ENCODE results near the gene PRR33.
A peak's percentile ranks its signal among the peaks of the same experiment; 100 is the strongest.

The PRR33 gene

DNA sequence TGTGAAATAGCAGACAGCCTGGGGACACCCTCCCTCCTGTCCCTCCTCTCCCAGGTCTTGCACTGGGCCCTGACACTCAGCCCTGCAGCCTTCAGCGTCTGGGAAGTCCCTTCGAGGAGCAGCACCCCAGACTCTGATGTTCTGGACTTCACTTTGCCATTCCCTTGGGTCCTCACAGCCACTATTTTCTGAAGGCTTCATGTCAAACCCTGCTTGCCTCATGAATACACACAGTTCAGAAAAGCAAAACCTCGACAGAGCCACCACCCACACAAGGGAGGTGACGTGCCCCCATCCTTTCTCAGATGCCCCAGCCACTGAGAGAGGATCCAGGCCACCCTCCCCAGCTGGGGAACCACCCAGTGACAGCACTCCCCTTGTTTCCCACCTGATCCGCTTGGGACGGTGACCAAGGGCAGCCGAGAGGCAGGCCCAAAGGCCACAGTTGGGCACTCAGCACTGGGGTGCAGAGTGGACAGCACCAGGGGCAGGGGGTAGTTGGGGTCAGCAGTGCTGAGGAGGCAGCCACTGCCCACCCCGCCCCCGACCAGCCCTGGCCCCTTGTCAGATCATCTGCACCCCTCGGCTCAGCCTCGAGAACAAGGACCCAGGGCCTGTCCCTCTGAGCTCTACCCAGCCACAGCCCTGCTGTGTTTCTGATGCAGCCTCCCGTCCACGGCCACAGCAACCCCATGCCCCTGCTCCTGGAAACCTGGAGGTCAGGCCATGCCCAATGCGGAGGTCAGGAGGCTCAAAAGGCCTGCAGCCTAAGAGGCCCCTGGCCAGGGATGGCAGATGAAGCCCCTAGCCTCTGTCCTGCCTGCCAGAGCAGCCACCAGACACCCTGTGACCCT lies 24.7 kb upstream of the PRR33 start:
- peak; percentile 5 for DNase-seq (ENCODE audit: low spot score)

DNA sequence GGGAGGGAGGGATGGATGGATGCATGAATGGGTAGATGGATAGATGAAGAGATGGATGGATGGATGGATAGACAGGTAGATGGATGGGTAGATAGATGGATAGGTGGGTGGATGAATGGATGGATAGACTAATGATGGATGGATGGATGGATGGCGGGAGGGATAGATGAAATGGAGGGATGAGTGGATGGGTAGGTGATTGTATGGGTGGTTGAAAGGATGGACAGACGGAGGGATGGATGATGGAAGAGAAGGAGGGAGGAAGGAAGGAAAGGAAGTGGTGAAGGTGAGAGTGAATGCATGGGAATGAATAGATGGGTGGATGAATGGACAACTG lies 24.1 kb upstream of the PRR33 start:
- DNase-seq (ENCODE audit: low spot score): no peak

DNA sequence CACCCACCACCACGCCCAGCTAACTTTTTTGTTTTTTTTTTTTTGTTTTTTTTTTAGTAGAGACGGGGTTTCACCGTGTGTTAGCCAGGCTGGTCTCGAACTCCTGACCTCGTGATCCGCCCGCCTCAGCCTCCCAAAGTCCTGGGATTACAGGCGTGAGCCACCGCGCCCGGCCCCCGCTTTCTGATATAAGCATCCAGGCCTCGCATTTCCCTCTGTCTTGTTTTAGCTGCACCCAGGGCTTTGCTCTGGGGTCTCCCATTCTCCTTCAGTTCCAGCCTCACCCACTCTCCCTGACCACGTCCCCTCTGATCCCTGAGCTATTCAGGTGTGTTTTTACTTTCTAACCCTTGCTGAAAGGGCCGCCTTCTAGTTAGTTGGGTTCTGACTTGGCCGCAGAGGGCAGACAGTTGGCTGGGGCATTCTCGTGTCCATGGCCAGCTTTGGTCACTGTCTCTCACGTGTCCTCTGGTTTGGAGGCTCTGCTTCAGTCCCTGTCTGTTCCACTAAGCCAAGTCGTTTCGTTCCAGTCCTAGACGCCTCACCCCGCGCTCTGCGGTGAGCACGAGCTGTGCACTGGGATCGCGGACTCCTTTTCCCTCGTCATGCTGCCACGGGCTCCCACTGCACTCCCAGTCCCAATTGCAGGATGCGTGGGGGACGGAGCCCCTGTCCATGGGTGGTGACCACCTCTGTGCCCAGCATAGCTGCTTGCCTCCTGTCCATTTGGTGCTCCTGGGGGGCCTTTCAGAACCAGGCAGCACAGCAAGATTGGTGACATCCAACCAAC lies 21.8 kb upstream of the PRR33 start:
- no peak for DNase-seq (ENCODE audit: low spot score)

DNA sequence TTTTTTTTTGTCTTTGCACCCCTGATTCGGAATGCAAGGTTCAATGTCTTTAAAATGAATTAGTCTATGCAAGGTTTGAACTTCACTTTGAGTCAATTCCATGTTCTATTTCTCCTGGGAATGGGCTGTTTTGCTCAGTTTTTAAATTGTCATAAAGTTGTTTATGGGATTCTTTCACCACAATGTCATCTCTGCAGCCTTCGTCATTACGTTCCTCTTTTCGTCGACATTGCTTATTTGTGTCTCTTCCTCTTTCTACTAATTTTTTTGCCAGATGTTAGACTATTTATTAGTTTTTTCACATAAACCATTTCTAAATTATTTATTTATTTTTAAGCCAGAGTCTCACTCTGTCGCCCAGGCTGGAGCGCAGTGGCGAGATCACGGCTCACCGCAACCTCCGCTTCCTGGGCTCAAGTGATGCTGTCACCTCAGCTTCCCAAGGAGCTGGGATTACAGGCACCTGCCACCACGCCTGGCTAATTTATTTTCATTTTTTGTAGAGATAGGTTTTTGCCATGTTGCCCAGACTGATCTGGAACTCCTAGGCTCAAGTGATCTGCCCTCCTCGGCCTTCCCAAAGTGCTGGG lies 20.7 kb upstream of the PRR33 start:
- no peak for DNase-seq (ENCODE audit: low spot score)

DNA sequence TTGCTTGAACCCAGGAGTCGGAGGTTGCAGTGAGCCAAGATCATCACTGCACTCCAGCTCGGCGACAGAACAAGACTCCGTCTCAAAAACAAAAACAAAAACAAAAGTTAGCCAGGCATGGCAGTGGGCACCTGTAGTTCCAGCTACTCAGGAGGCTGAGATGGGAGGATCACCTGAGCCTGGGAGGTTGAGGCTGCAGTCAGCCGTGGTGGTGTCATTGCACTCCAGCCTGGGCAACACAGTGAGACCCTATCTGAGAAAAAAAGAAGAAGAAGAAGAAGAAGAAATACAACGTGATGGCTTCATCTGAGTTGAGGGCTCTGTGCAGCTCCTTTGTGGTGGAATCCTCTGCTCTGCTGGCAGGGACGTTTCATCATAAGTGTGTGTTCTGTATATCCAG lies 17.8 kb upstream of the PRR33 start:
- no peak for DNase-seq (ENCODE audit: low spot score)

DNA sequence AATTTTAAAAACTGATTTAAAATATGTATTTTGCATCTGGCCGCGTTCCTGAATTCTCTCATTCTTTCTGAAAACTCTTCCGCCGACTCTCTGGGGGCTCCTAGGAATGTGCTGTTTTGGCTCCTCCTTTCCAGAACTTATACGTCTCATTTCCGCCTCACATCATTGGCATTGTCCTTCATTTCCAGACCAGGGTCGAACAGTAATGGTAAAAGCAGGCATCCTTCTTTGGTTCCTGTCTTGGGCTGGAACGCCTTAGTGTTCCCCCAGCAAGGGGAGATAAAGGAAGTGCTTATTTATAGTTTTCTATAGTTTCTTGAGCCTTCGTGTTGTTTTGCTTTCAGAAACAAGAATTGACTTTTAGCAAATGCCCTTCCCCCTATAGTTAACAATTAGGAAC lies 16.9 kb upstream of the PRR33 start:
- DNase-seq (ENCODE audit: low spot score): no peak

DNA sequence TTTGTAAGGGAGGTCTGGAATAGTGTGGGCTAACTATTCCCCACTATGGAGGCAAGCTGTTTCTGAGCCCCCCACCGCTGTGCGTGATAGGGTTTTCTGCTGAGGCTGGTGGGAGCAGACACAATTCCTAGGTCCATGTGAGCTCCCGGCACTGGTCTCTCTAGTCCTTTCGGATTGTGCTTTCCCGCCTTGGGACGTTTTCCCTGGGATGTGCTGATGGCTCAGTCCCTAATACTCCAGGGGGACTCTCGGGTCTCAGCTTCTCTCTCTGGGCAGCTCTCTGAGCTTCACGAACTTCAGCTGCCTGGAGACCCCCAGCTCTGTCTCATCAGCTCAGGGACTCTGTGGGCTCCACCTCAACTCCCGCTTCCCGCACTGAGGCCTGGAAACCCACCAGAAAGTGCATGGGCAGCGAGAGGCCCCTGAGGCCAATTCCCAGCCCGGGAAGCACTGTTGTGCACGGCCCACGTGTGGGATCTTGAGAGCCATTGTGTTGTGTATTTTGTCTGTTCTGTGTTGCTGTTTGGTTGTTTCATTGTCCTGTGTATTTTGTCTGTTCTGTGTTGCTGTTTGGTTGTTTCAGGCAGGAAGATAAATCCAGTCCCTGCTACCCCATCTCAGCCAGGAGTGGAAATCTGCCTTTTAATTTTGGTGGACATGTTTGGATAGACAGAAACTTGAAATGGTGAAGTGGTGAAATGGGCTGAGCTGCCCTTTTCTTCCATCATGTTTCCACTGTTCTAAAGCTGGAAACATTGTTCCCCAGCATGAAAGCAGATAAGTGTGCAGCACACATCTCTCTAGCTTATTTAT lies 15.1 kb upstream of the PRR33 start:
- DNase-seq (ENCODE audit: low spot score): no peak

DNA sequence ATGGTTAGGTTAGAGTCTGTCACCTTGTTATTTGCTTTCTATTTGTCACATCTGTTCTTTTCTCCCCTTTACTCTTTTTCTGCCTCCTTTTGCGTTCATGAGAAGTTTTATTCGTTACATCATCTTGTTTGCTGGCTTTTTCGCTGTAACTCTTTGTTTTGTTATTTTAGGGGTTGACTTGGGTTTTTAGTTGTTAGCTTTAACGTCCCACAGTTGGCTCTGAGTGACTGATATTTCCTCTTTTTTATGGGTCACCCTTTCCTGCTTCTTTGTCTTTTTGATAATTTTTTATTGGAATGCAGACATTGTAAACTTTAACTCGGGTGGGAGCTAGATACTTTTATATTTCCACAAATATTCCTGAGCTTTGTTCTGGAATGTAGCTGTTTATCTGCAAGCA lies 14.5 kb upstream of the PRR33 start:
- DNase-seq (ENCODE audit: low spot score): no peak

DNA sequence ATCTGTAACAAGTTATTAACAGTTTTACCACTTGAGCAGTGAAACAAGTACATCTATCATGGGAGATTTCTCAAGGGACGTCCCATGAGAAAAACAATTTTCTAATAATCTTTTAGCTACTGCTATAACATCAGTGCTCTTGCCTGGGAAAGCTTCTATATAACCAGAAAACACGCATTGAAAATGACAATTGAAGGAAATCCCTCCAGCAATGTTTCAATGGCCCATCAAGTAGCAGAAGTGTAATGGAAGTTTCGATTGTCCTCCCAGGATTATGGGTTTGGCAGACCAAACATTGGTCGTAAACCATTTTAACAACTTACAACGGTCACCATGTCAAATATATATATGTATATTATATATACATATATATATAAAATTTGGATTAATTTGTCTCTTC lies 8.0 kb upstream of the PRR33 start:
- no peak for DNase-seq (ENCODE audit: low spot score)

DNA sequence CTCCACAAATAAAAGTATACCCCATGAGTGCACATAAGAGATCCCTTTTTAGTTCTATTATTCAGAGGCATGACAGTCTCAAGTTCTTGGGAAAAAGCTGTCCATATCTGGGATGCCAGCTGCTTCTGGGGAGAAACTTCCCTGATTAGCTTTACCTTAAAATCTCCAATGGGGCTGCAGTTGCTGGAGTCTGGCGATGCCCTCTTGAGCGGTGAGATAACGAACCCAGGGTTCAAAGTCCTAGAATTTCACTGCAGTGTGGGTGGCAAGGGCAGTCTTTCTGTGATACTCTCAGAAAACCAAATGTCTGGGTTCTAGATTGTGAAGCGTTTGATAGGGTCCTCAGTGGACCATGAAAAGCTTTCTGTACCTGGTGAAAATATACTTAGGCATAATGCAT lies 7.4 kb upstream of the PRR33 start:
- DNase-seq (ENCODE audit: low spot score): no peak

DNA sequence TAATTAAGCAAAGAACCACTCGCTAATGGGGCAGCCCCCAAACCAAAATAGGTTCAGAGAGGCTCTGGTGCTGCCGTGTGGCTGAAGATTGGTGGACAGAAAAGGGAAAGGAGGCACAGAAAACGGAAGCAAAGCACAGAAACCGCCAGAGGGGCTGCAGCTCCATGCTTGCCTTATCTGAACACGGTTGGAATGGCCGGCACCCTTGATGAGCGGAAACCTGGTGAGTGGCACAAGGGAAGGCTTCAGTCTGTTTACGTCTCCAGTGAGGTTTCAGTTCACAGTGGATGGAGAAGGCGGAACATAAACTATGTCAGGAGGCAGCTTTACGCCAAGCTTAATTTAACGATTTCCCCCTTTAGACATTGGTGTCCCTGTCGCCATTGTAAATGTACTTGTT lies 5.2 kb upstream of the PRR33 start:
- no peak for DNase-seq (ENCODE audit: low spot score)

DNA sequence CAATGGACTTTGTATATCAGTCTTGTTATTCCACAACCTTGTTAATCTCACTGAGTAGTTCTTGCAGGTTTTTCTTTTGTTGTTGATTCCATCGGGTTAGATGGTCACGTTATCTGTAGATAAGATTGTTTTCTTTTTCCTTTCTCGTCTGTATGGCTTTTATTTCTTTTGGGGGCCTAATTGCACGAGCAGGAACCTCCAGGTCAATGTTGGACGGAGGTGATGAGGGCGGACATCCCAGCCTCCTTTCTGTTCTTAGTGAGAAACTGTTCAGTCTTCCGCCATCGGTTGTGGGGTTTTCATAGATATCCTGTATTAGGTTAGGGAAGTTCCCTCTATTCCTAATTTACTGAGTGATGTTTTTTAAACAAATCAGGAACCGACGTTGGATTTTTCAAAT lies 4.8 kb upstream of the PRR33 start:
- DNase-seq (ENCODE audit: low spot score): no peak

DNA sequence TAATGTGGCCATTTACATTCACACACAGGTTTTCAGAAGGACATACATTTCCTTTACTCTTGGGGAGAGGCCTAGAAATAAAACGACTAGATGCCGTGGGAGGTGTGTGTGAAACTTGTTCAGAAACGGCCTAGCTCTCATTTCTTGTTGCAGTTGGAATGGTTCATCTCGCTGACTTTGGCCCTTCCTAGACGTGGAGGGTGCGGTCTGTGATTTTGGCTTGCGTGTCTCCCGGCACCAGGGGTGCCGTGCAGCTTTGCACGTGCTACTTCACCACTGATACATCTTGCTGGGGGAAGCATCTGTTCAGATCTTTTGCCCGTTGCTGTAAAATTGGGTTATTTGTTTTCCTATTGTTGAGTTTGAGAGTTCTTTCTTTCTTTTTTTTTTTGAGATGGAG lies 3.1 kb upstream of the PRR33 start:
- DNase-seq (ENCODE audit: low spot score): no peak

DNA sequence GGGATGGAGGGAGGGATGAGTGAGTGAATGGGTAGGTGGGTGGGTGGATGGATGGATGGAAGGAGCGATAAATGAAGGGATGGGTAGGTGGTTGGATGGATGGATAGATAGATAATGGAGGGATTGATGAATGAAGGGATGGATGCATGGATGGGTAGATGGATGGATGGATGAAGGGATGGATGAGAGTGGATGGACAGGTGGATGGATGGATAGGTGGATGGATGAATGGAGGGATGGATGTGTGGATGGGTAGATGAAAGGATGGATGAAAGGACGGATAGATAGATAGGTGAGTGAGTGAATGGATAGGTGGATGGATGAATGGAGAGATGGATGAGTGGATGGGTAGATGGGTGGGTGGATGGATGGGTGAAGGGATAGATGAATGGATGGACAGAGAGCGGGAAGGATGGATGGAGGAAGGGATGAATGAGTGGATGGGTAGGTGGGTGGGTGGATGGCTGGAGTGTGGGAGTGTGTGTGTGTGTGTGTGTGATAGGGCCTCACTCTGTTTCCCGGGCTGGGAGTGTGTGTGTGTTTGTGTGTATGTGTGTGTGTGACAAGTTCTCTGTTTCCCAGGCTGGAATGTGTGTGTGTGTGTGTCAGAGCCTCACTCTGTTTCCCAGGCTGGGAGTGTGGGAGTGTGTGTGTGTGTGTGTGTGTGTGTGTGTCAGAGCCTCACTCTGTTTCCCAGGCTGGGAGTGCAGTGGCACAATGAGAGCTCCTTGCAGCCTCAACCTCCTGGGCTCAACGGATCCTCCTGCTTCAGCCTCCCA lies 2.1 kb upstream of the PRR33 start:
- no peak for DNase-seq (ENCODE audit: low spot score)

DNA sequence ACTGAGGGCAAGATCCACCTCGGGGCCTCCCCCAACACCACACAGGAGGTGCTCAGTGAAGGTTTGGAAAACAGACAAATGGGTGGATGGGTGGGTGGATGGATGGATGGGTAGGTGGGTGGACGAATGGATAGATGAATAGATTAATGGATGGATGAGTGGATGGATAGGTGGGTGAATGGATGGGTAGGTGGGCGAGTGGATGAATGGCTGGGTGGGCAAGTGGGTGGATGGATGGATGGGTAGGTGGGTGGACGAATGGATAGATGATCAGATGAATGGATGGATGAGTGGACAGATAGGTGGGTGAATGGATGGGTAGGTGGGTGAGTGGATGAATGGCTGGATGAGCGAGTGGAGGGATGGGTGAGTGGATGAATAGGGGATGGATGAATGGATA lies 863 bp upstream of the PRR33 start:
- no peak for DNase-seq (ENCODE audit: low spot score)

DNA sequence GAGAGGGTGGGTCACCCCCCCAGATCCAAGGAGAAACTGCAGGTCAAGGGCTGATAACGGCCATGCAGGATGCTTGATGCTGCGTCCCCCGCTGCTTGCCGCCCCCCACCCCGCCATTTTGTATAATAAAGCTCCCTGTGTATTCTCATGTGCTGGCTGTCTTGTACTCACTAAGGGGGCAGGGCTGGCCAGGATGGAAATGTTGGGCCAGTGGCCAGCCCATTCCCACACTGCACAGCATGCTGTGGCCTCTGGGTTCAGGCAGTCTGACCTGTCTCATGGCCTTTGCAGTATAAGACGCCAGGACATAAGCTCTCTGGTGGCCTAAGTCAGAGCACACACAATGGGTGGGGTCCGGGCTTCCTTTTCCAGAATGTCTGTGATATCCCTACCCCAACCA lies 421 bp upstream of the PRR33 start:
- DNase-seq (ENCODE audit: low spot score): no peak

DNA sequence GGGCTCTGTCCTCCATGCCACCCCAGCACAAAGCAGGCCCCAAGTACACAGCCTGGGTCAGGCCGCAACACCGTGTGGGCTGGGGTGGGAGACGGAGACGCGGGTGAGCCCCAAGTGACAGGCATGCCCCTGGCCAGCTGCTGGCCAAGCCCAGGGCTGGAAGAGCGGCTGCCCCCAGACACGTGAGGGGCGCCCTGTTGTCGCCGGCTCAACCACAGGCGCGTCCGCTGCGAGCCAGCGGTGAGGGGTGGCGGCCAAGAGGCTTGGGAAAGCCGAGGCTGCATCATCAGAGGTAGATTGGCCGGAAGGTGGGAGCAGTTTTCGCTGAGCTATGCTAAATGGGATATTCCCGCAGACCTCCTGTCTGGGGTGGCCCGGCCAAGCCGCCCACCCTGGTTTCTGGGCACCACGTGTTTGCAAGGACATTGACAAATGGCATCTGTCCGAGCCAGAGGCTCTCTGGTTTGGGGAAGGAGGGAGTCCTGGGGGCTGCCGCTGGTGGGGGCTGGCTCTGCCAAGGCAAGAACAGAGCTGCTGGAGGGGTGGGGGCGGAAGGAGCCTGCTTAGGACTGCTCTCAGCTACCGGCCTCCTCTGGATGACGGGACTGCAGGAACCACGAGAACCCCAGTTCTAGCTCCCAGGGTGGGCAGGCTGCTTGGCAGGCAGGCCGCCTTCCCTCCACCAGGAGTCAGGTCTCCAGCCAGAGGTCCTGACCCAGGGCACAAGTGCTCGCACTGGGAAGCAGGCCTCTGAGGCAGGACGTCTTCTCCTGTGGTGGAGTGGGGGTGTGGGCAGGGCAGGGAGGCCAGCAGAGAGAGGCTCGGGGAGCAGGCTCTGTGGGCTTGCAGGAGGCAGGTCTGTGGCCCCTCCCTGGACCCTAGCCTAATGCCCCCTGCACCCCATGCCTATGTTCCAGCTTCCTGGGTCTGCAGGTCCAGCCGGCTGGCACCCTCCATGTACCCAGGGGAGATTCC lies 552 bp downstream of the PRR33 start:
- DNase-seq (ENCODE audit: low spot score): no peak

DNA sequence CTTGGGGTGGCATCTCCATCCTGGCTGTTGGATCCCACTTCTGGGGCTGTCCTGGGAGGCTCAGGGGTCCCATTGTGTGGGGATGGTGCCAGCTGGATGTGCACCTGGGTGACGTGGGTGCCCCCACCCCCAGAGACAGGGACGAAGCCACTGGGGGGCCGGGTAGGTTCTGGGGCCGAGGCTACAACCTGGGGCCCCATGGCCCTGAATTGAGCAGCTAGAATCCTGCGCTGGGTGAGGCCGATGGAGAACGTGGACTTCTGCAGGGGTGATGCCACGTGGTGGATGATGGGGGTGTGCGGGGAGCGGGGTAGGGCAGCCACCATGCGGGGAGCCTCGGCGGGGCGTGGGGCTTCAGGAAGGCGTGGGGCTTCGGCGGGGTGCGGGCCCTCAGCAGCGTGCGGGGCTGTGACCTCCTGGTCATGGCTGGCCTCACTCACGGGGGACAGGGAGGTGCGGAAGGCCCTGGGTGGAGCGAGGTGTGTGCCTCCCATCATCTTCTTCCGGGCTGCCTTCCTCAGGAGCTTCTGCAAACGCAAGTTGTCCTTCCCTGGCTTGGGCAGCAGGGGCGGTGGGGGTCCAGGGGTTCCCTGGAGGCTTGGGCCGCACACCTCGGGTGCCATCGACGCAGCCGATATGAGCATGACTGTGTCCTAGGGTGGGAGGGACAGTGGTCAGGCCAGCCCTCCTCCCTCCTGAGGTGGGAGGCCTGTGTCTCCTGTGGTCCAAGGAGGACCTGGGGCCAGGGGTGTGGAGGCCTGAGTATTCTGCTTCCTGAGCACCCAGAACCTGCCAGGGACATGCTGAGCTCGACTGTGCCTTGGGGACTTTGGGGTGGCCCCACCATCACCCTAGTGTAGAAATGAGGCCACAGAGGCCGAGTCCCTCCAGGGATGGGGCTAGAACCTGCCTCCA lies 1.5 kb downstream of the PRR33 start:
- DNase-seq (ENCODE audit: low spot score): no peak

DNA sequence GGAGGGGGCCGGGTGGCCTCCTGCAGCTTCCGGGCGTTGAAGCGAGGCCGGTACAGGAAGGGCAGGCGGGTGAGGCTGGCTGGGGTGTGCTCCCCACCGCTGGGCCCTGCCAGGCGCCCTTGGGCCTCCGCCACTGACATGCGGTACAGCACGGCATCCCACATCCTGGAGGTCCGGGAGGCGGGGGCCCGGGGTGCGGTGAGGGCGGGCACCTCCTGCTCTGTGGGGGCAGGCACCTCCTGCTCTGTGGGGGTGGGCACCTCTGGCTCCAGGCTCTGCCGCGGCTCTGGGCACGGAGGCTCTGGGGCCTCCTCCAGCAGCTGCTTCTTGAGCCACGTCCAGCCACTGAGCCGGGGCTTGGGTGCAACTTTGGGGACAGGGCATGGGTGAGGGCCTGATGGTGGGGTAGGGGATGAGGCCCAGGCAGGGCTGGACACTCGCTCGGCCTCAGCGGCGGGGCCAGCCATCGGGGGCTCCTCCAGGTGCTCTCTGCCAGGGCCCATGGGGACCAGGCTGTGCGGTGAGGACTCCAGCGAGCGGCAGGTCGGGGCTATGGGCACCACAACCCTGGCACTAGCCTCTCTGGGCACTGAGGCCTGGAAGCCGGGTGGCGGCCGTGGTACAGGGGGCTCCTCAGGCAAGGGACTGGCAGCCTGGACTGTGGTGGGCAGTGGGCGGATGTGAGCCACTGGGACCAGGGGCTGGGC lies 2.3 kb downstream of the PRR33 start:
- no peak for DNase-seq (ENCODE audit: low spot score)
